Suprapubic skin (tissue), 4 donors: Measurements from ENCODE around the gene ZNF384. TPM values are rescaled to one million over a fixed set of nuclear protein-coding genes. Genes with fewer than 3 reads are reported as not detected.

Source experiments
- DNase-seq, 2 donors: peaks; one replicate each; pipeline ENCODE4 v3.0.0-alpha.2; 2019; ENCODE audit warnings: low spot score in 2 of 2
- H3K27ac ChIP-seq: fragments of 200-600 bp; sonication (generic); one replicate; pipeline ENCODE4 v1.5.1; 2019
- H3K27me3 ChIP-seq: fragments of 200-600 bp; sonication (generic); one replicate; pipeline ENCODE4 v1.5.1; 2019
- H3K36me3 ChIP-seq: fragments of 200-600 bp; sonication (generic); one replicate; pipeline ENCODE4 v1.5.1; 2019
- H3K4me1 ChIP-seq: fragments of 200-600 bp; sonication (generic); one replicate; pipeline ENCODE4 v1.5.1; 2019
- H3K4me3 ChIP-seq: fragments of 200-600 bp; sonication (generic); one replicate; pipeline ENCODE4 v1.5.1; 2019; ENCODE audit warnings: mild to moderate bottlenecking
- H3K9me3 ChIP-seq: fragments of 200-600 bp; sonication (generic); one replicate; pipeline ENCODE4 v1.5.1; 2019
- CTCF ChIP-seq, 2 donors: fragments of 200-600 bp in 1 of 2; fragments of 450-650 bp in 1 of 2; sonication (generic) in 1 of 2; IDR thresholded peaks; one replicate each; pipeline ENCODE4 v1.5.1; 2016 to 2019; ENCODE audit warnings: antibody characterized with exemption in 2 of 2, mild to moderate bottlenecking in 1 of 2, moderate library complexity in 1 of 2
- EP300 ChIP-seq: sonication (generic); formaldehyde crosslinking; IDR thresholded peaks from one replicate; pipeline ENCODE4 v1.6.1; 2017; ENCODE audit warnings: antibody characterized with exemption
- POLR2A ChIP-seq, 2 donors: fragments of 450-650 bp; IDR thresholded peaks; one replicate each; pipeline ENCODE4 v1.6.1; 2017; ENCODE audit warnings: antibody characterized with exemption in 2 of 2, mild to moderate bottlenecking in 2 of 2, moderate library complexity in 2 of 2
- POLR2AphosphoS5 ChIP-seq, 3 donors: sonication (generic); formaldehyde crosslinking; IDR thresholded peaks; one replicate each; pipeline ENCODE4 v1.6.1; 2017; ENCODE audit warnings: antibody characterized with exemption in 3 of 3
- WGBS: methylation state at CpG from one replicate; pipeline ENCODE4 v1.1.5; 2018; 5-methylcytosine and 5-hydroxymethylcytosine counted together
- total RNA-seq, 4 donors: library from RNA; depleted of rRNA; stranded (reverse); fragments of >200 nt; gene quantifications; one replicate each; pipeline ENCODE4 v1.1.0, GENCODE V29; 2016

ZNF384 gene
- total RNA-seq, 4 donors from 2014 or later: 34.5 to 72.0 (median 42.2) TPM

DNA sequence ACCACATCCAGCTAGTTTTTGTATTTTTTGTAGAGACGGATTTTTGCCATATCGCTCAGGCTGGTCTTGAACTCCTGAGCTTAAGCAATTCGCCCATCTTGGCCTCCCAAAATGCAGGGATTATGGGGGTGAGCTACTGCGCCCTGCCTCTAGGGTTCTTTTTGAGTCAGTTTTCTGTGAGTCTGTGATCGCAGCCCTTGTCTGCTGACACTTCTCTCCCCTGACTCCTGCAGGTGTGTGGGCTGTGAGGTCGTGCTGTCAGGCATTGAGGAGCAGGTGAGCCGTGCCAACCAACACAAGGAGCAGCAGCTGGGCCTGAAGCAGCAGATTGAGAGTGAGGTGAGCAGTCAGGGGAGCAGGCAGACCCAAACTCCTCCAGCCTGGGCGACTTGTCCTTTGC is 41.0 kb upstream of the ZNF384 start:
- no peak for DNase-seq
- Histone ChIP-seq H3K9me3 (no peaks in the 10 kb centered on the region), H3K27me3 (no peaks in the 10 kb centered on the region), H3K27ac (no peak overlapping the region), H3K4me3 (no peak overlapping the region), H3K4me1 (peaks cover 2% of the 10 kb centered on the region), H3K36me3 (peaks cover 62% of the 10 kb centered on the region)
- 89% methylated on average over 8 of the region's 8 CpGs for whole genome bisulfite sequencing
- no peak for TF ChIP-seq CTCF (IDR thresholded peaks at IDR 0.05)
- TF ChIP-seq EP300: no peak
- no peak for TF ChIP-seq POLR2AphosphoS5 (IDR thresholded peaks at IDR 0.05)
- TF ChIP-seq POLR2A (IDR thresholded peaks at IDR 0.05): no peak

DNA sequence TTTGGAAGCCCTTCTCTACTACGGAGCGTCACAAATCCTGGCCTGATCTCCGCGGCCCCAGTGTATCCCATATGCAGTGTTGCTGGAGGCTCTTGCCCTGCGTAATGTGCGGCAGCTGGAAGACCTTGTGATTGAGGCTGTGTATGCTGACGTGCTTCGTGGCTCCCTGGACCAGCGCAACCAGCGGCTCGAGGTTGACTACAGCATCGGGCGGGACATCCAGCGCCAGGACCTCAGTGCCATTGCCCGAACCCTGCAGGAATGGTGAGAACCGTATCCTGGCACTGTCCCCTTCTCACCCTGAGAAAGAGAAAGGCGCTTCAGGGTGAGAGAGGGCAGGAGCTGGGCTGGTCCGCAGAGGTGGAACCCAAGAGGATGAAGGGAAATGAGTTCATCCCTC is 40.0 kb upstream of the ZNF384 start:
- TF ChIP-seq CTCF (IDR thresholded peaks at IDR 0.05) (no peak), POLR2AphosphoS5 (IDR thresholded peaks at IDR 0.05) (no peak), POLR2A (IDR thresholded peaks at IDR 0.05) (no peak), EP300 (no peak)
- Histone ChIP-seq H3K4me1 (peaks cover 12% of the 10 kb centered on the region), H3K4me3 (no peak overlapping the region), H3K27me3 (no peaks in the 10 kb centered on the region), H3K9me3 (no peaks in the 10 kb centered on the region), H3K36me3 (peaks cover 58% of the 10 kb centered on the region), H3K27ac (no peak overlapping the region)
- 96% methylated on average over 6 of the region's 18 CpGs for WGBS
- no peak for DNase-seq

DNA sequence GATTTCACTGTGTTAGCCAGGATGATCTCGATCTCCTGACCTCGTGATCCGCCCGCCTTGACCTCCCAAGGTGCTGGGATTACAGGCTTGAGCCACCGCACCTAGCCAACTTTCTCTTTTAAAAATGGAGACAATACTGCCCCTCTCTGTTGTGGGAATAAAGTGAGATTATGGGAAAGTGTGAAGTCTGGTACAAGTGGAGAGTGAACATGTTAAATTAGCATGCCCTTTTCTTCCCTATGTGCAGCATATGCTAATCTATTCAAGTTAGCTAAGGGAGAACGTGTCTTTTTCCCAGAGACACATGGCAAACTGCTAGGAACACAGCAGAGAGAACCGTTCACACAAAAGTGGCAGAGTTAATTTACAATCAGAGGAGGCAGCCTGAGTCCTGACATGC is 36.2 kb upstream of the ZNF384 start:
- H3K4me1 ChIP-seq: peaks cover 13% of the 10 kb centered on the region
- H3K4me3 ChIP-seq: no peak overlapping the region
- 90% methylated on average over 7 of the region's 7 CpGs for WGBS
- H3K36me3 ChIP-seq: peaks cover 31% of the 10 kb centered on the region
- no peak for DNase-seq
- no peak for TF ChIP-seq CTCF (IDR thresholded peaks at IDR 0.05)
- TF ChIP-seq EP300: no peak
- no peak for TF ChIP-seq POLR2AphosphoS5 (IDR thresholded peaks at IDR 0.05)
- no peak for TF ChIP-seq POLR2A (IDR thresholded peaks at IDR 0.05)
- H3K27ac ChIP-seq: no peak overlapping the region
- no peaks in the 10 kb centered on the region for H3K9me3 ChIP-seq
- no peaks in the 10 kb centered on the region for H3K27me3 ChIP-seq

- WGBS: 7% methylated on average over 9 of the region's 10 CpGs
Measured at GRCh38 chr12:6724409-6724797, 35.2 kb upstream of the ZNF384 start.

More at GRCh38 chr12:6724409-6724797, 35.2 kb upstream of the ZNF384 start:
- Histone ChIP-seq H3K9me3 (no peaks in the 10 kb centered on the region), H3K27ac (peak overlapping the region; percentile 88), H3K4me3 (peak overlapping the region; percentile 56), H3K4me1 (peaks cover 13% of the 10 kb centered on the region), H3K36me3 (peaks cover 21% of the 10 kb centered on the region), H3K27me3 (no peaks in the 10 kb centered on the region)
- TF ChIP-seq CTCF (IDR thresholded peaks at IDR 0.05): no peak
- no peak for TF ChIP-seq EP300
- no peak for TF ChIP-seq POLR2AphosphoS5 (IDR thresholded peaks at IDR 0.05)
- no peak for TF ChIP-seq POLR2A (IDR thresholded peaks at IDR 0.05)
- DNase-seq: no peak
